MM.1S (cell line): ENCODE results near the gene DIAPH3.

ENCODE experiments used
- EZH2 ChIP-seq: fragments of 300-600 bp; sonication (generic); optimal IDR thresholded peaks from 2 replicates; pipeline ENCODE3; 2017; ENCODE audit warnings: low read depth, mild to moderate bottlenecking, antibody characterized with exemption, low read length, mixed read lengths
- EZH2phosphoT487 ChIP-seq: fragments of 300-600 bp; sonication (generic); IDR thresholded peaks from 2 replicates; pipeline ENCODE4 v1.6.1; 2018; ENCODE audit warnings: antibody characterized with exemption, low read length
- TF ChIP-seq, protein P1 (sequence below): fragments of 300-600 bp; sonication (generic); IDR thresholded peaks from 2 replicates; pipeline ENCODE4 v1.5.1; 2016; ENCODE audit warnings: antibody characterized with exemption, low read length, mixed read lengths

DNA sequence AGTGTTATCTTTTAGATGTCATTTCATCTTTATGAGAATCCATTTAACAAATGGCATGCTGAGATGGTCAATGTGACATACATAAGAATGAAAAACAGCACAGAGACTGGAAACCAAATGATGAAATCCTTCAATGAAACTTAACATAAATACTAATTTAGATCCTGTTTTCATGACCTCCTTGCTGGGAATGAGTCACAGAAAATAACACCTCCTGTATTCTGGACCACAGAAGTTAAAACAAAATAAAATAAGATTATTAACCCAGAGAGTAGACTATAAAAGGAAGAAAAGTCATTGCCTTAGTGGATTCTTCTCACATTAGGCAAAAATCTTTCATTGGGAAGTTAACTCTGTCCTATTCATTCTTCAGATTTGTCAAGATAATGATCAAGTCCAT lies 1.6 kb downstream of the DIAPH3 start:
- TF ChIP-seq, protein P1, sequence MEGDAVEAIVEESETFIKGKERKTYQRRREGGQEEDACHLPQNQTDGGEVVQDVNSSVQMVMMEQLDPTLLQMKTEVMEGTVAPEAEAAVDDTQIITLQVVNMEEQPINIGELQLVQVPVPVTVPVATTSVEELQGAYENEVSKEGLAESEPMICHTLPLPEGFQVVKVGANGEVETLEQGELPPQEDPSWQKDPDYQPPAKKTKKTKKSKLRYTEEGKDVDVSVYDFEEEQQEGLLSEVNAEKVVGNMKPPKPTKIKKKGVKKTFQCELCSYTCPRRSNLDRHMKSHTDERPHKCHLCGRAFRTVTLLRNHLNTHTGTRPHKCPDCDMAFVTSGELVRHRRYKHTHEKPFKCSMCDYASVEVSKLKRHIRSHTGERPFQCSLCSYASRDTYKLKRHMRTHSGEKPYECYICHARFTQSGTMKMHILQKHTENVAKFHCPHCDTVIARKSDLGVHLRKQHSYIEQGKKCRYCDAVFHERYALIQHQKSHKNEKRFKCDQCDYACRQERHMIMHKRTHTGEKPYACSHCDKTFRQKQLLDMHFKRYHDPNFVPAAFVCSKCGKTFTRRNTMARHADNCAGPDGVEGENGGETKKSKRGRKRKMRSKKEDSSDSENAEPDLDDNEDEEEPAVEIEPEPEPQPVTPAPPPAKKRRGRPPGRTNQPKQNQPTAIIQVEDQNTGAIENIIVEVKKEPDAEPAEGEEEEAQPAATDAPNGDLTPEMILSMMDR, result no peak
- TF ChIP-seq EZH2phosphoT487 (no peak), EZH2 (no peak)
